CD8-positive, alpha-beta memory T cell (primary cell): ENCODE data around the gene OPTN. TPM values are rescaled to one million over a fixed set of nuclear protein-coding genes. Genes with fewer than 3 reads are reported as not detected.
A peak's percentile ranks its signal among the peaks of the same experiment; 100 is the strongest.
"Not testable (repeated sequence)": the region's sequence is repeated elsewhere in the genome, so short reads cannot be mapped to it uniquely, and the experiment has no call there.

Experiments used
- CTCF ChIA-PET: fragments of 350-600 bp; sonication (Branson Sonifier 250); formaldehyde crosslinking; loops from one replicate; lab custom pipeline; 2021; ENCODE audit warnings: antibody characterized with exemption; lab: Charles Lee
- POLR2A ChIA-PET: fragments of 350-600 bp; sonication (Branson Sonifier 250); formaldehyde crosslinking; loops from one replicate; lab custom pipeline; 2021; ENCODE audit warnings: antibody characterized with exemption; lab: Charles Lee
- DNase-seq, 5 donors: peaks; one replicate each; pipeline versions ENCODE4 v3.0.0 to v3.0.0-alpha.2; 2020 to 2022; ENCODE audit warnings: mixed read lengths in 1 of 5
- H3K27ac ChIP-seq: one replicate; pipeline ENCODE4 v1.7.0; 2013; ENCODE audit warnings: low read depth, mild to moderate bottlenecking, low read length, moderate library complexity
- H3K27me3 ChIP-seq: 2 replicates; pipeline ENCODE4 v1.7.0; 2013; ENCODE audit warnings: low read length, mild to moderate bottlenecking; ENCODE audit not compliant: insufficient read depth, poor library complexity, severe bottlenecking
- H3K36me3 ChIP-seq: 2 replicates; pipeline ENCODE4 v1.7.0; 2013; ENCODE audit warnings: mild to moderate bottlenecking, low read length, moderate library complexity; ENCODE audit not compliant: insufficient read depth
- H3K4me1 ChIP-seq: 2 replicates; pipeline ENCODE4 v1.7.0; 2013; ENCODE audit warnings: mild to moderate bottlenecking, low read length, moderate library complexity; ENCODE audit not compliant: insufficient read depth
- H3K4me3 ChIP-seq: 2 replicates; pipeline ENCODE4 v1.7.0; 2013; ENCODE audit warnings: mild to moderate bottlenecking, low read length
- H3K9me3 ChIP-seq: 2 replicates; pipeline ENCODE4 v1.7.0; 2013; ENCODE audit warnings: mild to moderate bottlenecking, low read length
- H3K27ac Mint-ChIP-seq, 8 donors: one replicate each; pipeline ENCODE4 v1.8.0; 2020 to 2021; ENCODE audit warnings: mixed read lengths in 8 of 8, mild to moderate bottlenecking in 6 of 8, inconsistent platforms in 3 of 8, moderate library complexity in 3 of 8
- H3K27me3 Mint-ChIP-seq, 2 donors: one replicate each; pipeline ENCODE4 v1.8.0; 2020 to 2021; ENCODE audit warnings: mixed read lengths in 2 of 2, mild to moderate bottlenecking in 1 of 2, moderate library complexity in 1 of 2
- H3K36me3 Mint-ChIP-seq, 3 donors: one replicate each; pipeline ENCODE4 v1.8.0; 2020 to 2021; ENCODE audit warnings: mixed read lengths in 3 of 3, inconsistent platforms in 1 of 3, mild to moderate bottlenecking in 1 of 3
- H3K4me1 Mint-ChIP-seq, 3 donors: one replicate each; pipeline ENCODE4 v1.8.0; 2020 to 2021; ENCODE audit warnings: mixed read lengths in 3 of 3, inconsistent platforms in 1 of 3, mild to moderate bottlenecking in 1 of 3
- H3K4me3 Mint-ChIP-seq, 7 donors: one replicate each; pipeline ENCODE4 v1.8.0; 2020 to 2021; ENCODE audit warnings: mixed read lengths in 7 of 7, mild to moderate bottlenecking in 6 of 7, moderate library complexity in 4 of 7, inconsistent platforms in 2 of 7
- H3K9me3 Mint-ChIP-seq, 5 donors: one replicate each; pipeline ENCODE4 v1.8.0; 2020 to 2022; ENCODE audit warnings: mixed read lengths in 5 of 5, mild to moderate bottlenecking in 3 of 5, moderate library complexity in 2 of 5, inconsistent platforms in 1 of 5
- polyA plus RNA-seq: library from polyadenylated mRNA; unstranded; fragments of 300-500 nt; fragmentation: Illumina TruSeq; gene quantifications from one replicate; pipeline ENCODE4 v1.2.3, GENCODE V29; 2021
- total RNA-seq, 2 experiments: library from RNA; stranded (reverse); gene quantifications; one replicate each; pipeline ENCODE4 v1.2.3, GENCODE V29; 2021

The OPTN gene
- total and polyA plus RNA-seq, 3 experiments from 2014 or later: 53.4 to 96.9 (median 55.3) TPM

GRCh38 chr10:13155860-13156259, 55.9 kb downstream of the OPTN start:
- H3K4me3 Mint-ChIP-seq, H3K9me3 Mint-ChIP-seq, H3K4me1 ChIP-seq, H3K9me3 ChIP-seq, H3K36me3 ChIP-seq, H3K27me3 Mint-ChIP-seq, CTCF ChIA-PET, POLR2A ChIA-PET, H3K27ac Mint-ChIP-seq, H3K27ac ChIP-seq, H3K27me3 ChIP-seq, H3K36me3 Mint-ChIP-seq, H3K4me3 ChIP-seq, DNase-seq, H3K4me1 Mint-ChIP-seq: not testable (repeated sequence)

- Histone ChIP-seq H3K9me3 (no peaks in the 10 kb centered on the region), H3K27ac (no peak overlapping the region), H3K4me1 (peaks cover 13% of the 10 kb centered on the region), H3K27me3 (no peaks in the 10 kb centered on the region), H3K4me3 (no peak overlapping the region), H3K36me3 (no peaks in the 10 kb centered on the region)
- ChIA-PET POLR2A (no interaction called here), CTCF (interaction anchor here (0.8 to 4.7 kb wide), 2 partner anchors 26 to 145 kb away, joined by 3 to 34 read pairs; no protein-coding TSS in a partner anchor)
- peaks cover 14 to 24% (median 20%) of the 10 kb centered on the region in 3 donors for H3K4me1 Mint-ChIP-seq
- H3K27ac Mint-ChIP-seq: peak overlapping the region in 5 of 8 donors; percentile 26 to 82 (median 68)
- H3K4me3 Mint-ChIP-seq: peak overlapping the region in 6 of 7 donors; percentile 38 to 80 (median 72)
- H3K27me3 Mint-ChIP-seq: peaks cover 1 to 6% of the 10 kb centered on the region in 2 donors
- H3K36me3 Mint-ChIP-seq: peaks cover 1 to 4% (median 2%) of the 10 kb centered on the region in 3 donors
- no peaks in the 10 kb centered on the region for H3K9me3 Mint-ChIP-seq
- peak in 4 of 5 donors; percentile 5 to 18 (median 12) for DNase-seq
Observed at GRCh38 chr10:13158401-13158800, 58.4 kb downstream of the OPTN start.

- DNase-seq: peak; percentile 95 to 98 (median 97)
- H3K9me3 ChIP-seq: no peaks in the 10 kb centered on the region
- Mint-ChIP-seq H3K4me1 (peaks cover 14 to 24% (median 20%) of the 10 kb centered on the region in 3 donors), H3K27me3 (peaks cover 1 to 6% of the 10 kb centered on the region in 2 donors), H3K4me3 (peak within 1 kb of the TSS; percentile 78 to 92 (median 88)), H3K36me3 (peaks cover 0 to 1% (median 0%) of the 10 kb centered on the region in 3 donors), H3K9me3 (no peaks in the 10 kb centered on the region), H3K27ac (peak within 1 kb of the TSS; percentile 15 to 93 (median 80))
- H3K4me3 ChIP-seq: peak within 1 kb of the TSS; percentile 55
- ChIA-PET POLR2A (interaction anchor here (3.0 kb wide), 1 partner anchor 141 kb away, joined by 19 read pairs; no protein-coding TSS in a partner anchor), CTCF (interaction anchor here (0.6 to 4.7 kb wide), 15 partner anchors 9 to 279 kb away, joined by 3 to 34 read pairs (median 3); partner anchors contain the start of gene OPTN)
- H3K4me1 ChIP-seq: peaks cover 13% of the 10 kb centered on the region
- H3K36me3 ChIP-seq: no peaks in the 10 kb centered on the region
- peak within 1 kb of the TSS; percentile 33 for H3K27ac ChIP-seq
- H3K27me3 ChIP-seq: no peaks in the 10 kb centered on the region
Observed at GRCh38 chr10:13160934-13161856, 61.2 kb downstream of the OPTN start, which contains the start of gene MCM10. TSS of gene MCM10 (plus strand) at chr10:13161558. CDS start at chr10:13164203, 2,645 bp downstream.

- peak overlapping the region; percentile 49 to 92 (median 88) for H3K4me3 Mint-ChIP-seq
- DNase-seq: no peak
- Histone ChIP-seq H3K9me3 (no peaks in the 10 kb centered on the region), H3K27ac (peak overlapping the region; percentile 33), H3K4me3 (peak overlapping the region; percentile 55), H3K36me3 (no peaks in the 10 kb centered on the region), H3K4me1 (peaks cover 13% of the 10 kb centered on the region), H3K27me3 (no peaks in the 10 kb centered on the region)
- H3K36me3 Mint-ChIP-seq: peaks cover 0 to 1% (median 0%) of the 10 kb centered on the region in 3 donors
- no peaks in the 10 kb centered on the region for H3K9me3 Mint-ChIP-seq
- H3K4me1 Mint-ChIP-seq: peaks cover 14 to 24% (median 20%) of the 10 kb centered on the region in 3 donors
- ChIA-PET CTCF (interaction anchor here (0.6 to 4.7 kb wide), 12 partner anchors 10 to 279 kb away, joined by 3 to 34 read pairs (median 3); partner anchors contain the start of gene OPTN), POLR2A (interaction anchor here (3.0 kb wide), 1 partner anchor 140 kb away, joined by 19 read pairs; no protein-coding TSS in a partner anchor)
- H3K27me3 Mint-ChIP-seq: peaks cover 1 to 4% of the 10 kb centered on the region in 2 donors
- H3K27ac Mint-ChIP-seq: peak overlapping the region in 6 of 8 donors; percentile 45 to 67 (median 56)
Observed at GRCh38 chr10:13161857-13162271, 61.9 kb downstream of the OPTN start.

- Histone ChIP-seq H3K27ac (no peak overlapping the region), H3K27me3 (no peaks in the 10 kb centered on the region), H3K9me3 (no peaks in the 10 kb centered on the region), H3K36me3 (no peaks in the 10 kb centered on the region), H3K4me1 (peaks cover 13% of the 10 kb centered on the region), H3K4me3 (no peak overlapping the region)
- no peak for DNase-seq
- Mint-ChIP-seq H3K27me3 (peaks cover 0 to 2% of the 10 kb centered on the region in 2 donors), H3K9me3 (no peaks in the 10 kb centered on the region), H3K4me1 (peaks cover 14 to 20% (median 20%) of the 10 kb centered on the region in 3 donors), H3K36me3 (peaks cover 0 to 1% (median 0%) of the 10 kb centered on the region in 3 donors), H3K4me3 (peak overlapping the region in 1 of 7 donors; percentile 60), H3K27ac (no peak overlapping the region)
- ChIA-PET CTCF (interaction anchor here (1.4 kb wide), 1 partner anchor 138 kb away, joined by 3 read pairs; no protein-coding TSS in a partner anchor), POLR2A (no interaction called here)
Observed at GRCh38 chr10:13163859-13164258, 63.9 kb downstream of the OPTN start.

- peak overlapping the region in 1 of 8 donors; percentile 85 for H3K27ac Mint-ChIP-seq
- peaks cover 14 to 20% (median 20%) of the 10 kb centered on the region in 3 donors for H3K4me1 Mint-ChIP-seq
- Histone ChIP-seq H3K4me1 (peaks cover 13% of the 10 kb centered on the region), H3K9me3 (no peaks in the 10 kb centered on the region), H3K4me3 (no peak overlapping the region), H3K27ac (no peak overlapping the region), H3K27me3 (no peaks in the 10 kb centered on the region), H3K36me3 (no peaks in the 10 kb centered on the region)
- peaks cover 0 to 1% of the 10 kb centered on the region in 2 donors for H3K27me3 Mint-ChIP-seq
- POLR2A ChIA-PET: no interaction called here
- H3K9me3 Mint-ChIP-seq: no peaks in the 10 kb centered on the region
- no peak for DNase-seq
- CTCF ChIA-PET: no interaction called here
- H3K4me3 Mint-ChIP-seq: no peak overlapping the region
- H3K36me3 Mint-ChIP-seq: peaks cover 0 to 1% (median 0%) of the 10 kb centered on the region in 3 donors
Observed at GRCh38 chr10:13165177-13165576, 65.2 kb downstream of the OPTN start.

GRCh38 chr10:13167568-13167967, 67.6 kb downstream of the OPTN start:
- no peaks in the 10 kb centered on the region for H3K9me3 Mint-ChIP-seq
- H3K27ac Mint-ChIP-seq: no peak overlapping the region
- no peak overlapping the region for H3K27ac ChIP-seq
- H3K36me3 Mint-ChIP-seq: no peaks in the 10 kb centered on the region
- H3K9me3 ChIP-seq: no peaks in the 10 kb centered on the region
- DNase-seq: no peak
- H3K4me3 ChIP-seq: no peak overlapping the region
- H3K4me3 Mint-ChIP-seq: no peak overlapping the region
- no peaks in the 10 kb centered on the region for H3K36me3 ChIP-seq
- H3K4me1 Mint-ChIP-seq: no peaks in the 10 kb centered on the region
- POLR2A ChIA-PET: no interaction called here
- H3K27me3 Mint-ChIP-seq: peaks cover 0 to 1% of the 10 kb centered on the region in 2 donors
- no peaks in the 10 kb centered on the region for H3K4me1 ChIP-seq
- CTCF ChIA-PET: no interaction called here
- no peaks in the 10 kb centered on the region for H3K27me3 ChIP-seq
